HUDEP-2 (cell line): ENCODE measurements around the gene CDH8.

Experiments used
- DNase-seq, 76 experiments: peaks; one replicate each; lab custom pipeline; 2025; ENCODE audit not compliant: unreplicated experiment in 76 of 76; lab: John Stamatoyannopoulos, UW

The CDH8 gene

GRCh38 chr16:62036101-62036801 lies at the start of gene CDH8:
TSS of gene CDH8 (minus strand) at chr16:62036438. CDS start at chr16:62021403, 15,035 bp downstream.
- DNase-seq: no peak

- no peak for DNase-seq
Measured at GRCh38 chr16:62079236-62079635, 43.0 kb upstream of the CDH8 start.

DNA sequence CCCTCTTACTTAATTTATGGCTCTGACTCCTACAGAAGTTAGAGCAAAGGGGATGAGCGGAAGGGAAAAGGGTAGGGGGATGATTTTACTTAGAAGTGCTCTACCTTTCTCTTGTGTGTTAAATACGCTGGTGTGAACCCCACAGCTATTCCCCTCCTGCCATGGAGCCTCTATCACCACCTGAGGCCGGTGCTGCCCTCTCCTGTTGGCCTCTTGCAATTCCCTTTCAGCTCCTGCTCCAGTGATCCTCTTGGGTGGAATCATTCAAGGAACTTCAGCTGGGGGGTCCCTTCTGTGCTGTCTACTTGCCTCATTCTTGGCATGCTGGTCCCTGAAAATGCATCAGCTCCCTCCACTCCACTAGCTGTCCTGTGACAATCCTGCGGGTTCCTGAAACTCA lies 41.8 kb upstream of the CDH8 start:
- DNase-seq: peak in 2 of 76 experiments; percentile 15 to 25

- DNase-seq: no peak
Measured at GRCh38 chr16:62076886-62077285, 40.6 kb upstream of the CDH8 start.

DNA sequence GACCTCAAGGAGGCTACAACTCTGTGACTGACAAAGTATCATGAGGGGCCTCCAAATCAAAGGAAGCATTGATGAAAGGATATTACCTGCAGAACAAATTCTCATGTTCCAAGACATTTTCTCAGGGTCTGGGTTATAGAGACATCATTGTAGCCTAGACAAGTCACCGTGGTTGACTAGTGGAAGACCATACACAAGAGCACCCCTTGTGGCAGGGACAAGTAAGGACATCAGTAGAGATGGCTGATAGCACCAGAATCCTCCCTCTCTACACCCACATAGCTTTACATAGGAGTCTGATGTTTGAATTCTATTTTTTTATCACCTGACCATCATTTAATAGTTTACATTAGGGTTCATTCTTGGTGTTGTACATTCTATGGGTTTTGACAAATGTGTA lies 32.5 kb upstream of the CDH8 start:
- peak in 3 of 76 experiments; percentile 1 to 34 (median 3) for DNase-seq

- no peak for DNase-seq
Measured at GRCh38 chr16:62067981-62068380, 31.7 kb upstream of the CDH8 start.

DNA sequence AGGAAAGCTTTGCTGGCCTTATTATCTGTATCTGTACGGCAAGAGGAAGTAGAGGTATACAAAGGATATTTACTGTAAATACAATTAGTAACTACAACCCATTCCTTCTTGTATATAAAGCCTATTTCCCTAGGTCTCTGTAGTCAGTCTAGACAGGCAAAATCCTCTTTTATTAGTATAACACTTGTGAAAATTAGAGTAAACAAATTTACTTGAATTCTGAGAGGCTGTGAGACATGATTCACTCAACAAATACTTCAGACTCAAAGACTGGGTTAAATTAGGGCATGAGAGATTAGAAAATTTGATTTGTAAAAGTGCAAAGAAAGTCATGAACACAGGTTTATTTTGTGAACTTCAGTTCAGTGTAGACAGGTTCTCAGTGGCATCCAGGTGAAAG lies 30.9 kb upstream of the CDH8 start:
- DNase-seq: no peak

DNA sequence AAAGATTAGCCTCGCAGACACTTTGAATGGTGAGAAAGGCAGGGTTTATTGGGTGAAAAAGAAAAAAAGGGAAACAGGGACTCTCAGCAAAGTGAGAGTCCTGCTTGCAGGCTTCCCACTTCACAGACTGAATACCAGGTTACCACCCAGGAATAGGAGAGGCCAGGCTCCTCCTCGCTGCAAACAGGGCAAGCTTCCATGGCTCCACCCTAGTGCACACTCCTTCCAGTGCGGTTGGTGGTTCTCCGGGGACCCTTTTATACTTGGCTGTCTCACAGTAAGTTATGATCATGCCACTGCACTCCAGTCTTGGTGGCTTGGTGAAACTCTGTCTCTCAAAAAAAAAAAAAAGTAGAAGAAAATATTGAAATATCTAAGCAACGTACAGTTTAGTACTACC lies 30.5 kb upstream of the CDH8 start:
- no peak for DNase-seq

DNA sequence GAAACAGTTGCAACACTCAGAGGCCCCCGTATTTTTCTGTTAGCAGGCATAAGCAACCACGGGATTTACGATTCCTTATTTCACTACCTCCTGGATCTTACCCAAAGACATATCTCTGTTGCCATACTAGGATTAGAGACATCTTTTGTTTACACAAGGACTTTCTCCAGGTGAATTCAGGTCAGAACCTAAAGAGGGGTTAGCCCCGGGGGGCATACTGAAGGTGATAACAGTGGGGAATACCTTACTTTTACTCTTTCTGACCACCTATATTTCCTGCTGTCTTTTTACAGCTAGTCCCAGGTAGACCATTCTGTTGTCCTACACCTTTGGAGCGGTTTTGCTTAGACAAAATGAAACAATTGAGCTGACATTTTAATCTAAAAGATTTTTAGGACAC lies 27.9 kb upstream of the CDH8 start:
- DNase-seq: no peak

DNA sequence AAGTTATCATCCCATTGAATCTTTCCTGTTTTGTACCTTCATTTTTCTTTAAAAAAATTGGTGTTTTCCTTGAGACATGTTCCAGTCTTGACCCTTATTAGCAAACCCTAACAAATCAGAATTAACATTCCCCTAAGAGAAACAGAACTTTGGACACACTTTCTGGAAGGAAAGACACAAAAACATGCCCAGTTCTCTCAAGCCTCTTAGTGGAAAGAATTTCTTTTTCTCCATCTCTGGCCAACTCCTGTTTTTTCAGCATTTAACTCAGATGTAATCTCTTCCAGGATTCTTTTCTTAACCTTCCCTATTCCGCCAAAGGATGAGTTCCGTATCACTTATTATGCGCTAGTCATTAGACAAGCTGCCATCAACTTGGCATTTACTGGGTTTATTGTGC lies 23.9 kb upstream of the CDH8 start:
- no peak for DNase-seq

DNA sequence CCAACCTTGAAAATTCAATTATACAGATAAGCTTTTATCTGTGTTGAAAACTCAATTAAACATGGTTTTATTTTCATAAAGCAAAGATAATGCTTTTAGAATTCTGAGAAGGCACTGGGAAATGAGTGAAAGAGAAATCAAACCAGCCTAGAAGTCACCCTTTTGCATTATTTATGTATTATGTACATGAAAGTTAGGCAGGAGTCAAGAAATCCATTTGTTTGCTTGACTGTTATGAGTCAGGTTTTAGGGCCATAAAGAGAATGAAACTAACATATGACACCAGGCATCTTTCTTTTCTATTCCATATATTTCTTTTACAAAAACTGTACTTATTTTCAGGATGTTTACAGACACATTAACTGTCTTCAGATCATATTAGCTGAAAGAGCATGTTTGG lies 23.3 kb upstream of the CDH8 start:
- DNase-seq: no peak

- DNase-seq: no peak
Measured at GRCh38 chr16:62058412-62058811, 22.2 kb upstream of the CDH8 start.

DNA sequence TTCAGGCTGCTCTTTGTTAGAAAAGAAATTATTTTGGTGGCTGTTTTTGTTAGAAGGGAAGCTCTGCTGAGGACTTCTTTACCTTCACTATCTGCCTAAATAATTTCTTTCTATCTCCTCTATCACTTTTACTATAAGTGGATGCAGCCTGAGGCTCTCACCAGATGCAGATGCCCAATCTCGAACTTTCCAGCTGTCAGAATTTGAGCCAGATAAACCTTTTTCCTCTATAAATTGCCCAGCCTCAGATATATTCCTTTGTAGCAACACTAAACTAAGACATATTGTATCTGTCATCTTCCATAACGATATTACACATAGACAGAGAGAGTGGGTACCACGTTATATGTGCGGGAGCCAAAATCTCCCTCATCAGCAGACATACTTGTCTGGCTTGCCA lies 15.7 kb upstream of the CDH8 start:
- DNase-seq: no peak

- DNase-seq: no peak
Measured at GRCh38 chr16:62050793-62051192, 14.6 kb upstream of the CDH8 start.

GRCh38 chr16:62046801-62047200 lies 10.6 kb upstream of the CDH8 start:
- DNase-seq: no peak

DNA sequence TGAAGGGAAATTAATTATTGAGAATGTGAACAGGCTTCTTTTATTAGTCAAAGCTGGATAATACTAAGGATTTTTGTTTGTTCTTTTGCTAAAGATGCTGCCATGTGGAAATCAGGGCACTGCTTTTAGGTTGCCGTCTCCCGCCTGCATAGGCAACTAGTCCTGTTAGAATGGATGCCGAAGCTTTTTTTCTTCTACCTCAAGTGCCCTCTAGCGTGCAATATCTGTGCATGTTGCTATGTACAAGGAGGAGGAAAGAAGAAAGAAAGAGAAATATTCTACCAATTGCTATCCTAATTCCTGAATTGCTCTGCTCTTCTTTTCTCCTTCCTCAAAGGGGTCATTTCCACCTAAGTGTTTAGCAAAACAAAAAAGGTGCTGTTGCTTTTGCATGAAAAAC lies 5.2 kb upstream of the CDH8 start:
- peak in 3 of 76 experiments; percentile 4 to 36 (median 16) for DNase-seq

GRCh38 chr16:62038646-62039045 lies 2.4 kb upstream of the CDH8 start:
- no peak for DNase-seq

DNA sequence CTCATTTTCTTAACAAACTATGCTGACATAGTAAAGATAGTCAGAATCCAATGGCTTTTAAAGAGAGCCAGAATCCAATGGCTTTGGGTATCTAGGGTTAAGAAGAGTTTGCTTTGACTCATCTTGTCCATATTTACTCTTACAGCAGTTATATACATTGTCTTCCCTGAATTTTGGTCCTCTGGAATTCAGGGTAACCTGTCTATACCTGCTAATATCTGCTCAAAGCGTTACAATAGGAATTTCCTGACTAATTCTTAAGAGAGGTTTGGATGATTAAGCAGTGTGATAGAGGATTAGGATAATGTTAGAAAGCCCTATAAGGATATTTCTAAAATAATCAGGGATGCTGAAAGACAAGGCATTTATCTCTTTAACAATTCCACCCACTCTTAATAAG lies 2.0 kb upstream of the CDH8 start:
- DNase-seq: no peak

DNA sequence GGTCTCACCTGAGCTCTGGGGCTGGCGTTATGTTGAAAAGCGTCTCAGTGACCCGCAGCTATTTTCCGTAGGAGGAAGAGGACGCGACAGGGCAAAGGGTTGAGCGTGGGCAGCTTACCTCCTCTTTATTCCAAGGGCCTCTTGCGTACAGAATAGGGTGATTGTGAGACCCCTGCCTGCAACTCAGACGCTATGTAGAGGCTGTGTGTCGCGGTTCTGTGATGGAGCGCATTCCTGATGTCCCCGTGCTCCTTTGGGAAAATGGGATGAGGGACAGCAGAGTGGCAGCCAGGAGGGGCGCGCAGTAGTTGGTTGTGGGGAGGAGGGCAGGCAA lies 531 bp upstream of the CDH8 start:
- no peak for DNase-seq

GRCh38 chr16:62035115-62036092 lies 834 bp downstream of the CDH8 start:
- no peak for DNase-seq

- no peak for DNase-seq
Measured at GRCh38 chr16:62034231-62035114, 1.8 kb downstream of the CDH8 start.
